Activated CD4-positive, alpha-beta T cell treated with anti-CD3 and anti-CD28 coated beads, Interleukin-2, Interleukin-6, amounts not matched to agents 100 ng/mL and 50 ng/mL, durations not matched to agents 16 hours and 8 hours (primary cell): ENCODE results near the gene NAT10.
A peak's percentile ranks its signal among the peaks of the same experiment; 100 is the strongest.

ENCODE experiments used
- DNase-seq: peaks from one replicate; pipeline ENCODE4 v3.0.0-alpha.2; 2020

Gene NAT10

GRCh38 chr11:34169686-34170085, 64.3 kb downstream of the NAT10 start:
- DNase-seq = no peak

GRCh38 chr11:34173050-34173449, 67.6 kb downstream of the NAT10 start:
- no peak for DNase-seq

GRCh38 chr11:34174412-34175041, 69.1 kb downstream of the NAT10 start:
- peak; percentile 80 for DNase-seq

GRCh38 chr11:34175284-34176019, 70.0 kb downstream of the NAT10 start:
- DNase-seq = no peak

- DNase-seq = no peak
Measured at GRCh38 chr11:34176751-34177209, 71.4 kb downstream of the NAT10 start.

GRCh38 chr11:34178209-34178821, 72.9 kb downstream of the NAT10 start:
- no peak for DNase-seq

- no peak for DNase-seq
Measured at GRCh38 chr11:34179026-34179675, 73.7 kb downstream of the NAT10 start.

- peak; percentile 17 for DNase-seq
Measured at GRCh38 chr11:34180040-34180813, 74.8 kb downstream of the NAT10 start.

GRCh38 chr11:34180814-34181165, 75.4 kb downstream of the NAT10 start:
- DNase-seq = peak; percentile 16

- DNase-seq = no peak
Measured at GRCh38 chr11:34181251-34181650, 75.8 kb downstream of the NAT10 start.

GRCh38 chr11:34181856-34182405, 76.5 kb downstream of the NAT10 start:
- DNase-seq = no peak

- DNase-seq = no peak
Measured at GRCh38 chr11:34182425-34182824, 77.0 kb downstream of the NAT10 start.

GRCh38 chr11:34182921-34183685, 77.7 kb downstream of the NAT10 start:
- DNase-seq = no peak

GRCh38 chr11:34183848-34184391, 78.5 kb downstream of the NAT10 start:
- no peak for DNase-seq

GRCh38 chr11:34184505-34185015, 79.1 kb downstream of the NAT10 start:
- no peak for DNase-seq

- DNase-seq = no peak
Measured at GRCh38 chr11:34185926-34186841, 80.8 kb downstream of the NAT10 start.

- no peak for DNase-seq
Measured at GRCh38 chr11:34188181-34188580, 82.8 kb downstream of the NAT10 start.

- no peak for DNase-seq
Measured at GRCh38 chr11:34189191-34189590, 83.8 kb downstream of the NAT10 start.

GRCh38 chr11:34190192-34191139, 85.0 kb downstream of the NAT10 start:
- no peak for DNase-seq
